A673 (cell line): ENCODE measurements around the gene MBNL2. TPM values are rescaled to one million over a fixed set of nuclear protein-coding genes. Genes with fewer than 3 reads are reported as not detected.

Experiments
- BruUV-seq: library from RNA; stranded (reverse); fragments of 400-500 nt; replicated peaks from 2 replicates; lab custom pipeline; 2021; lab: Mats Ljungman, UMichigan
- CTCF ChIA-PET: fragments of 300-600 bp; sonication (Branson Sonifier 250); formaldehyde crosslinking; loops from one replicate; lab custom pipeline; 2022; ENCODE audit warnings: antibody characterized with exemption; lab: Charles Lee
- POLR2A ChIA-PET: fragments of 300-600 bp; sonication (Branson Sonifier 250); formaldehyde crosslinking; loops from one replicate; lab custom pipeline; 2022; ENCODE audit warnings: antibody characterized with exemption; ENCODE audit not compliant: low non-redundant PET; lab: Charles Lee
- DNase-seq: peaks from one replicate; pipeline ENCODE4 v3.0.0-alpha.2; 2015; ENCODE audit warnings: low spot score
- H3K27ac ChIP-seq: fragments of 200-600 bp; sonication (generic); 2 replicates; pipeline ENCODE4 v1.5.1; 2016; ENCODE audit warnings: mixed run types, low read depth, mild to moderate bottlenecking, mixed read lengths, antibody characterized with exemption, low read length; ENCODE audit not compliant: poor library complexity, severe bottlenecking
- H3K27me3 ChIP-seq: fragments of 200-600 bp; sonication (generic); replicated peaks from 2 replicates; pipeline ENCODE4 v1.6.1; 2017; ENCODE audit warnings: mixed run types, low read depth, mild to moderate bottlenecking, mixed read lengths, antibody characterized with exemption, low read length; ENCODE audit not compliant: insufficient read depth, poor library complexity
- H3K36me3 ChIP-seq: fragments of 200-600 bp; sonication (generic); 2 replicates; pipeline ENCODE4 v1.6.1; 2016; ENCODE audit warnings: mixed run types, mild to moderate bottlenecking, mixed read lengths, antibody characterized with exemption, low read length; ENCODE audit not compliant: insufficient read depth, poor library complexity, severe bottlenecking
- H3K4me1 ChIP-seq: fragments of 200-600 bp; sonication (generic); 2 replicates; pipeline ENCODE4 v1.6.1; 2017; ENCODE audit warnings: mixed run types, mild to moderate bottlenecking, mixed read lengths, antibody characterized with exemption, low read length; ENCODE audit not compliant: insufficient read depth, poor library complexity, severe bottlenecking
- H3K4me3 ChIP-seq: fragments of 200-600 bp; sonication (generic); 2 replicates; pipeline ENCODE4 v1.5.1; 2016; ENCODE audit warnings: low read depth, mixed run types, mild to moderate bottlenecking, mixed read lengths, low read length; ENCODE audit not compliant: poor library complexity, severe bottlenecking
- H3K9me3 ChIP-seq: fragments of 200-600 bp; sonication (generic); 2 replicates; pipeline ENCODE4 v1.6.1; 2016; ENCODE audit warnings: mixed run types, low read depth, mild to moderate bottlenecking, mixed read lengths, antibody characterized with exemption, low read length; ENCODE audit not compliant: poor library complexity, severe bottlenecking
- CTCF ChIP-seq: fragments of 300-800, 200-600 bp; sonication (generic); conservative IDR thresholded peaks from 2 replicates; pipeline ENCODE4 v1.5.1; 2017; ENCODE audit warnings: low read depth, mild to moderate bottlenecking, antibody characterized with exemption, low read length, moderate library complexity, mixed read lengths
- EZH2 ChIP-seq: fragments of 200-600 bp; sonication (generic); IDR thresholded peaks from 2 replicates; pipeline ENCODE4 v1.6.1; 2017; ENCODE audit warnings: borderline replicate concordance, low read depth, mild to moderate bottlenecking, mixed read lengths, antibody characterized with exemption, low read length; ENCODE audit not compliant: poor library complexity, severe bottlenecking
- intact Hi-C: fragments of 100-400 bp; cut with micrococcal nuclease; formaldehyde crosslinking; loops from one replicate; pipeline ENCODE4 v1.10.0; 2022; ENCODE audit not compliant: unreplicated experiment
- total RNA-seq: library from RNA; stranded (reverse); gene quantifications from 2 replicates; pipeline ENCODE4 v1.2.3, GENCODE V29; 2021

Gene MBNL2
- total RNA-seq, 1 experiment from 2014 or later, result 12.0 TPM

- Histone ChIP-seq H3K27ac (no peak overlapping the region), H3K4me3 (no peak overlapping the region), H3K36me3 (no peaks in the 10 kb centered on the region), H3K4me1 (peaks cover 15% of the 10 kb centered on the region), H3K9me3 (no peaks in the 10 kb centered on the region), H3K27me3 (no peaks in the 10 kb centered on the region)
- TF ChIP-seq CTCF, result no peak
- TF ChIP-seq EZH2, result no peak
- POLR2A ChIA-PET, result no interaction called here
- no TSS peak for BruUV-seq
- CTCF ChIA-PET, result no interaction called here
- DNase-seq, result no peak
- intact Hi-C loops, result no loop called here
Observed at GRCh38 chr13:97239943-97240787, 18.0 kb downstream of the MBNL2 start.

GRCh38 chr13:97240788-97241734, 18.9 kb downstream of the MBNL2 start:
- Histone ChIP-seq H3K4me1 (peaks cover 15% of the 10 kb centered on the region), H3K27ac (no peak overlapping the region), H3K27me3 (no peaks in the 10 kb centered on the region), H3K36me3 (no peaks in the 10 kb centered on the region), H3K4me3 (no peak overlapping the region), H3K9me3 (no peaks in the 10 kb centered on the region)
- BruUV-seq, result no TSS peak
- TF ChIP-seq EZH2 (no peak), CTCF (no peak)
- no peak for DNase-seq
- intact Hi-C loops, result no loop called here
- ChIA-PET POLR2A (interaction anchor here (0.5 to 0.6 kb wide), 2 partner anchors 9 to 37 kb away, joined by 3 read pairs; no protein-coding TSS in a partner anchor), CTCF (interaction anchor here (1.4 kb wide), 1 partner anchor 28 kb away, joined by 3 read pairs; no protein-coding TSS in a partner anchor)

- Histone ChIP-seq H3K9me3 (no peaks in the 10 kb centered on the region), H3K27ac (no peak overlapping the region), H3K36me3 (no peaks in the 10 kb centered on the region), H3K4me1 (peaks cover 15% of the 10 kb centered on the region), H3K27me3 (no peaks in the 10 kb centered on the region), H3K4me3 (no peak overlapping the region)
- intact Hi-C loops, result no loop called here
- CTCF ChIA-PET, result interaction anchor here (1.4 kb wide), 1 partner anchor 29 kb away, joined by 3 read pairs; no protein-coding TSS in a partner anchor
- DNase-seq, result peak; percentile 92
- BruUV-seq, result no TSS peak
- TF ChIP-seq EZH2 (no peak), CTCF (no peak)
- POLR2A ChIA-PET, result interaction anchor here (0.5 to 0.6 kb wide), 2 partner anchors 8 to 37 kb away, joined by 3 read pairs; no protein-coding TSS in a partner anchor
Observed at GRCh38 chr13:97241761-97242160, 19.6 kb downstream of the MBNL2 start.
